GM18858 (cell line): Measurements from ENCODE around the gene FEZF2.
A peak's percentile ranks its signal among the peaks of the same experiment; 100 is the strongest.

Source experiments
- ATAC-seq: cut with Tn5 transposase; IDR thresholded peaks from one replicate; pipeline ENCODE4 v1.9.1; 2021; ENCODE audit not compliant: unreplicated experiment

FEZF2 gene

DNA sequence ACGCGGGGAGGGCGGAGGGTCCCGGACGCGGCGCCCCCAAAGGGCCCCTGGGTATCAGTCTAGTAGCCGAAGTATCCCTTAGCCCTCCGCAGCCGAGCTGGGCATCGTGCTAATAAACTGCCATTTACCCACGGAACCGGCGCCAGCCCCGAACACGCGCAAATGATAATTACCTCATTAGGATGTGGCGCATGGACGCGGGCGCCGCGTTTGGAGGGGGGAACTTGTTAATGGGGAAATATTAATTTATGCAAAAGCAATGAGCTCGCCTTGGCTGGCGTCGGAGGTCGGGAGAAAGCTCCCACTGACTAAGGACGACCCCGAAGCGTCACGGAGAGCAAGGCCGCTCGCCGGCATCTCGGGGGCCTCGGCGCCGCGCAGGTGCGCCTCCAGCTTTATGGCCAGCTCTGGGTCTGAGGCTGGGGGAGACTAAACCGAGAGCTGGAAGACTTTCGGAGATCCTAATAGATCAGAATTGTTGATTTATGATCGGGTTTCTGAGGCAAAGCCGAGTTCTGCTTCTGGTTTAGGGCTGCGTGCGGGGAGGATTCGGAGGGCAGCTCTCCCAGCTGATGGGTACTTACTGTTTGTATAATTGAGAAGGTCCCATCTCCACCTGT, 474 bp upstream of the FEZF2 start:
- no peak for ATAC-seq

GRCh38 chr3:62372621-62373041, 719 bp downstream of the FEZF2 start:
- no peak for ATAC-seq

DNA sequence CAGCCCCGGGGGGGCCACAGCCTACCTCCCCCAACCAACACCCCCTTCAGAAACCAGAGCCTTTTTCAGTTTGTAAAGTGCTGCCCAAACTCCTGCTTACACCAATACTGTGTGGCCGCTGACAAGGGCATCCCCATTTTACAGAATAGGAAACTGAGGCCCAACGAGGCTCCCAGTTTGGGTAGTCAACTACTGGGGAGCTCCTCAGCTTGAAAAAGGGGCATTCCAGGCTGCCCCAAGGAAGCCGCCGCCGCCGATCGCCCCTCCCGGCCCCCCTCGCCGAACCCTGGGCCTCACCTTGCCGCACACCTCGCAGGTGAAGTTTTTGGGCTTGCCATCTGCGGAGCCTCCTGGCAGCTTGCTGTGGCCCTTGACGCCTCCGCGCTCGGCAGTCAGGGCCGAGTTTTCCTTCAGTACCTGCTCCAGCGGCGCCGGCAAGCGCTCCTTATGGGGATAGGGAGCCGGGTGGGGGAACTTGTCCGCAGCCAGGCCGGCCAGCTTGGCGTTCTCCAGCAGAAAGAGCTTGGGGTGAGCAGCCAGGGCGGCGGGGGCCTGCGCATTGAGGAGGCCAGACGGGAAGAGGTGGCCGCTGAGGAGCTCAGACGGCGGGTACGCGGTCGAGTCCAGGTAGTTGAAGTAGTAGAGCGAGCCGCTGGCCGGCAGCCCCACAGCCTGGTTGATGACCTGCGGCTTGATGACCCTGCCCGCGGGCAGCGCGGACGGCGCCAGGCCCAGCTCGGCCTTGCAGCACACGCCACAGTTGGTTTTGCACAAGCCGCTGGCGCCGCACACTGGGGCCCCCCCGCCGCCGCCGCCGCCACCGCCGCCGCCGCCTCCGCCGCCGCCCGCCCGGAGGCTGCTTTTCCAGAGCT, 1.4 kb downstream of the FEZF2 start:
- ATAC-seq, result no peak

DNA sequence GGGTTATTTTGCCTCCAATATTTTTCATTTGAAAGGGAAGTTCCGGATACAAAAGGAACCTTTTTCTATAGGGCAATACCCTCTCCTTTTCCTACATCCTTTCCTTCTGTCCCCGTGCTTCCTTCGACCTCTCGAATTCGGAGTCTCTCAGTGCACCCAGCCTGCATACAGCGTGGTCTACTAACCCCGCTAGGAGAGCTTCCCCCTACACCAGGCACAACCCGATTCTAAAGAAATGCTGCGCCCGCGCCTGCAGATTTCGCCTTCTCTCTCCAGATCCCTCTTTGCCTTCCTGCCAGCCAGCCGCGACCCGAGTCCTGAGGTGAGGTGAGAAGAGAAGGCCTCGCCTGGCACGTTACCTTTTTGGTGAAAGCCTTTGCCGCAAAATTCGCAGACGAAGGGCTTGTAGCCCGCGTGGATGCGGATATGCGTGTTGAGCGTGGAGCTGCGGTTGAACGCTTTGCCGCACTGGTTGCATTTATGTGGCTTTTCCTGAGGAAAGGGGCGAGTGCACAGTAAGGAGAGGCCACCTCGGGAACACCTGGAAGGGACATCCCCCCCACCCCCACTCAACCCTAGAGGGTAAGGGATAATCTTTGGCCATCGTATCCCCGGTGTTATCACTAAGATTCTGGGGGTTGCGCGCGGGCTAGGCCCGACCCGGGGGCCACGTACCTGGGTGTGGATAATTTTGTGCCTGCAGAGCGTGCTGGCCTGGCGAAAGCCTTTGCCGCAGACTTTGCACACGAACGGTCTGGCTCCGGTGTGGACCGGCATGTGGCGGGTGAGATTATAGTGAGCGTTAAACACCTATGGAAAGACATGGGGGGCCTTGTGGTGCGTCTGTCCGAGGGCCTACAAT, 2.3 kb downstream of the FEZF2 start:
- no peak for ATAC-seq

GRCh38 chr3:62370112-62370857, 3.1 kb downstream of the FEZF2 start:
- ATAC-seq, result no peak

DNA sequence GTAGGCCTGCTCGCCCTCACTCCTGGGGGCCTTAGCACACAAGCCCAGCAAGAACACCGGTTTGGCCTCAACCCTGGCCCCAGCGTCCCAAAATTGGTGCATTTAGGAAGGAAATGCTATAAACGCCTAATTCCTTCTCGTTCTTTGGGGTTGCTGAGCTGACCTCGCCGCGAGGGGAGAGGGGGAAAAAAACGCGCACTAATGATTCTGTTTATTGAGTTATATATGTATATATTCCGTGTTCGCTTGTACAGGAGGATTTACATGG, 3.9 kb downstream of the FEZF2 start:
- ATAC-seq, result no peak

- ATAC-seq, result no peak
Observed at GRCh38 chr3:62368705-62369475, 4.5 kb downstream of the FEZF2 start.

DNA sequence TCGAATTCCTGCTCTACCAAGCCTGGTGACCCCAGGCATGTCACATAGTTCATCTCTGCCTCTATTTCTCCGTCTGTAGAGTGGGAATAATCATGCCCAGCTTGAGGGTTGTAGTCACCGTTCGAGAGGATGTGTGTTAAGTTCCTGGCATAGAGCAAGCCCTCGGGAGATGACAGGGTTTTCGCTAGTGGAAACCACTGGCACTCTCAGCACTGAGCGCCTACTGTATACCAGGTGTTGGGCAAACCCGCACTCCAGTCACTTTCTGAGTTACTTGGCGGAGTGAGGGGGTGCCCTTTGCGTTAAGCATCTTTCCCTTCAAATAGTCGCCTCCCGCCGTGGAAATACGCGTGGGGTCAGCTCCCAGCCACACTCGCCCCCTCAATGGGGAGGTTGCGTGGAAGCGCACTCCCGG, 5.1 kb downstream of the FEZF2 start:
- no peak for ATAC-seq

DNA sequence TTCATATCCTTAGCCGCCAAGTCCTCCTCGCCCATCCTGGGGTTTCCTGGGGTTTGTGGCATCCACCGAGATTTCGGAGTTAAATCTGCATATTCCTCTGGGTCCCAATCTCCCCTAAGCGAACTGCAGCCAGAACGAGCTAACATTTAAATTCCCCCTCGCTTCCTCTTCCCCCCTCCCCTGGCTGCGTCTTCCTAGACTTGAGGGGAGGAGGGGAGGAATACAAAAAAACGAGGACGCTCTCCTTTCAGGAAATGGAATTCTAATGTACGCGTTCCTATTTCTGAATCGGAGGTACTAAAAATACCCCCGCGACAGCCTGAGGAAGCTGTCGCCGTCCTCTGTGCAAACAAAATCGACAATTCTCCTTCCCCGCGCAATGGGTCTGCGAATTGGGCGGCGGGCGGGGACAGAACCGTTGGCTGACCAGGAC, 5.6 kb downstream of the FEZF2 start:
- ATAC-seq, result no peak

- no peak for ATAC-seq
Observed at GRCh38 chr3:62366126-62366484, 7.2 kb downstream of the FEZF2 start.

DNA sequence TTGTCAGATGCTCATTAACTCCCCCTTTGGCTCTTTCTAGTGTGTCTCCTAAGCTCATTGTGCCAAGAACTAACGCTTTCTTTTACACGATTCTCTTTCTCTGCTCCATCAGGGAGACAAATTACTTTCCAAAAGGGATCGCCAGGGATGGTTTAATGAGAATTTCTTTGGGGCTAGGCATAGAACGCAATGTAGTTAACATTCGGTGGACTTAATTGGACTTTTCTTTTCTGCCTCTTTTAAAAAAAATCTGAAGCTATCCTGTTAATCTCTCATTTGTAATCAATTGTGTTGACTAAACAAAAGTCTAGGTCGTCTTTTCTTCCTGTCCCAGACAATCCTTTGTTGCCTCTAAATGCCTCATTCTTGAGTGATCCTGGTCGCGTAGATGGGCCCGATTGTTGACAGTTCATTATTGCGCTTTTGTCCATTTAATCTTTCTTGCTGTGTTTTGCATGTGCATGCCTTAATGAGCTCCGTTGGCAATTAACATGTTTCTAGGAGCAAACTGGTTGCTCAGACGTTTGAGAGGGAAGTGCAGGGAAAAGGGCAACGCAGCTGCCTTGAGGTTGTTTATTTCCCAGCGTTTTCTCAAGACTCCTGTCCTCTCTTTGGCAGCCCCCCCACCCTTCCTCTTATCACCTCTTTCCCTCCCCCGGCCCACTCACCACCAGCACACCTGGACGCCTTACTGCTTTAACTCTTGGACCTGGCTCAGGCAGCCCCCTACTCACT, 7.8 kb downstream of the FEZF2 start:
- no peak for ATAC-seq

GRCh38 chr3:62364191-62364590, 9.2 kb downstream of the FEZF2 start:
- ATAC-seq, result no peak

DNA sequence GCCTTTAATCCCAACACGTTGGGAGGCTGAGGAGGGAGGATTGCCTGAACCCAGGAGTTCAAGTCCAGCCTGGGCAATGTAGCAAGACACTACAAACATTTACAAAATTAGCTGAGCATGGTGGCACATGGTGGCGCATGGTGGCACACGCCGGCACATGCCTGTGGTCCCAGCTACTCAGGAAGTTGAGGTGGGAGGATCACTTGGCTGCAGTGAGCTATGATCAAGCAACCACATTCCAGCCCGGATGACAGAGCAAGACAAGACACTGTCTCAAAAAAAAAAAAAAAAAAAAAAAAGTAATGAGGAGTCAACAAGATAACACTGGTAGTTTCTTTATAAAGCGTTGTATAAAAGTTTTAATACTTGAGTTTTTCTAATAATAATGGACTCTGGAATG, 10.1 kb downstream of the FEZF2 start:
- no peak for ATAC-seq

- no peak for ATAC-seq
Observed at GRCh38 chr3:62361824-62362223, 11.5 kb downstream of the FEZF2 start.

DNA sequence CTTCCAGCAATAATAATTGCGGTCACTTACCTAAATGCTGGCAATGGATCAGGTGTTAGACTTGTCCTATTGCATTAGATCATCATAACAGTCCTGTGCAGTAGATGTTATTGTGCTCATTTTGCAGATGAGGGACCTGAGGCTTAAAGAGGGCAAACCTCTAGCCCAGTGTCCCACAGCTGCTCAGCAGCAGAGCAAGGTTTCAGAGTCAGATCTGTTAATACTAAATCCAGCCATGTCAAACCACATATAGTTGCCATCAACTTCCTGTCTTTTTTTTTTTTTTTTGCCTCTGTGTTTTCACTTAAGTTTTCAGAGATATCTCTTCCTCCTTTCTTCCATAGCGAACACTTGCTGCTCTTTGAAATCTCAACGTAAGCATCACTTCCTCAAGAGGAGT, 12.1 kb downstream of the FEZF2 start:
- ATAC-seq, result peak; percentile 74

- no peak for ATAC-seq
Observed at GRCh38 chr3:62359531-62359930, 13.8 kb downstream of the FEZF2 start.

DNA sequence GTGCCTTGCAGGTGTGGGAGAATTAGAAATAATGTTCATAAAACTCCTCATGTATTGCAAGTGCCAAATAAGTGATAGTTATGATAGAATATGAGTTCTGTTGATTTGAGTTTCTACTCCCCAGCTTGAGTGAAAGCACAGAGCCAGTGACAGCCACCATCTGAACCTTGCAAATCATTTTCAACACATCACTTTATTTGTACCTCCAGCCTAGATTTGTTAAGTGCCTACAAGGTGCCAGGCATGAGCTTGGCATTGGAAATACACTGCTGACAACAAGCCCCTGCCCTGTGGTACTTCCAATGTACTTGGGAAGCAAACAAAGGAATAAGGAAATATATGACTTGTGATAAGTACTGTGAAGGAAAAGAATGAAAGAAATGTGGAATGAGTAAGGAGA, 17.0 kb downstream of the FEZF2 start:
- no peak for ATAC-seq

DNA sequence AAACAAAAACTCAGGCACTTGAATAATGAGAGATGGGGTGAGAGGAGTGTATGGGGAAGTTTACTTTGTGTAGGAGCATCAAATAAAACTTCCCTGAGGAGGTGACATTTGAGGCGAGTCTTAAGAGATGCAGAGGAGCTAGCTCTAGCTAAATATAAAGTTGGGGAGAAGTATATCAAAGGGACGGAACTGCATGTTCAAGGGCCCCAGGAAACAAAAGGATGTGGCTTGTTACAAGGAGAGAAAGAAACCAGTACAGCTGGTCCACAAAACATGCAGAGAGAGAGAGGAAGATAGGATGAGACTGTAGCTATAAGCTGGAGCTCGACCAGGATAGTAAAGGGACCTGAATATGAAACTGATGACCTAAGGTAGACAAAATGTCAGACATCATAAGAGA, 17.6 kb downstream of the FEZF2 start:
- ATAC-seq, result no peak

DNA sequence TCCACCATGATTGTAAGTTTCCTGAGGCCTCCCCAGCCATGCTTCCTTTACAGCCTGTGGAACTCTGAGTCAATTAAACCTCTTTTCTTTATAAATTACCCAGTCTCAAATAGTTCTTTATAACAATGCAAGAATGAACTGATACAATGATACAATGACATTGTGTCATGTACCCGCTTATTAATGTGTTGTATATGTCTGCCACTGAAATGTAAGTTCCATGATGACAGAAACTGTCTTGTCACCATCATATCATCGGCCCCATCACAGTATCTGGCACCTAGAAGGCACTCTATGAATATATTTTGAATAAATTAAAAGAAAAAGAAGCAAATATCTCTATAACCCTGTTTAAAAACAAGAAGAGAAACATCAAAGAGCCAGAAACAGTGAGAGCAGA, 29.6 kb downstream of the FEZF2 start:
- no peak for ATAC-seq

DNA sequence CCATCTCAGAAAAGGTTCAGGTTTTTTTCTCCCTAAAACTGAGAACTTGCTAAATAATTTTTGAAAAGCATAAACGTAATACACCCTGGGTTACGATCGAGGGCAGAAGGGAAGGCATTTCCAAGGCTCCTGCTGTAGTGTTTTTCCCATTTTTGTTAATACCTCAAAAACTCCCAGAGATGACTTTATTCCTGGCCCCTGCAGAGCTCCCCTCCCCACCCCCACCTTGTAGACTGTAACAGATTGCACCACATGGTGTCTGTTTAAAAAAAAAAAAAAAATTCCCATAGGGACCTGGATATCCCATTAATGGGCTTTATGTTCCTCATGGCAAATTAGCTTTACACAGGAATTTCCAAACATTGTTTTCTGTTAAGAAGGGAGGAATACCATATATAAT, 38.2 kb downstream of the FEZF2 start:
- no peak for ATAC-seq
